GM19455 (cell line): ENCODE data around the gene PATJ.
"Not testable (repeated sequence)": the region's sequence is repeated elsewhere in the genome, so short reads cannot be mapped to it uniquely, and the experiment has no call there.

ENCODE experiments used
- ATAC-seq: cut with Tn5 transposase; IDR thresholded peaks from one replicate; pipeline ENCODE4 v1.9.1; 2021; ENCODE audit not compliant: unreplicated experiment

Gene PATJ

GRCh38 chr1:62196086-62196690 is 453.9 kb downstream of the PATJ start:
- ATAC-seq, result no peak

DNA sequence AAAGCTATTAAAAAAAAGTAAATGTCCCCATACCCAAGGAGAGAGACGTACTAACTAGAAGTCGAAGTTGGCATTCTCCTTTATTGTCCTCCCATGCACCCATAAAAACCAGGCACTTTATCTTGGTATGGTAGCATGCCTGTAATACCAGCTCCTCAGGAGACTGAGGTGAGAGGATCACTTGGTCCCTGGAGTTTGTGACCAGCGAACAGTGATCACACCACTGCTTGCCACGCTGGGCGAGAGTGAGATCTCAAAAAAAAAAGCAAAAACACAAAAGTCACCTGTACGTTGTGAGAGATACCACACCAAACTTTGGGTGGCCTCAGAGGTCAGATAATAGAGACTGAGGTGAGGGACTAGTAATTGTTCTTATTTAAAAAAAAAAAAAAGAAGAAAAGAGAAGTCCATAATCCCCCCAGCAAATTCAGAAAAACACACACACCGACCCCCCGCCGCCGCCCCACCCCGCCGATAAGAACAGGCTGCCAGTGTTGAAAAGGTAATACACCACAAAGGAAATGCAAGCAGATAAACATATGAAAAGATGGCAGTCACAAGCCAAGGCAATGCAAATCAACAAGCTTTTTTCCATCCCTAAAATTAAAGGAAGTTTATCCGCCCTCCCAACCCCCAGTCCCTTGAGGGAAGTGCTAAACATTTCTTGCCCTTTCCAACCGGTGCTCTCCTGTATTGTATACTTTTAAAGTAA is 455.9 kb downstream of the PATJ start:
- no peak for ATAC-seq

DNA sequence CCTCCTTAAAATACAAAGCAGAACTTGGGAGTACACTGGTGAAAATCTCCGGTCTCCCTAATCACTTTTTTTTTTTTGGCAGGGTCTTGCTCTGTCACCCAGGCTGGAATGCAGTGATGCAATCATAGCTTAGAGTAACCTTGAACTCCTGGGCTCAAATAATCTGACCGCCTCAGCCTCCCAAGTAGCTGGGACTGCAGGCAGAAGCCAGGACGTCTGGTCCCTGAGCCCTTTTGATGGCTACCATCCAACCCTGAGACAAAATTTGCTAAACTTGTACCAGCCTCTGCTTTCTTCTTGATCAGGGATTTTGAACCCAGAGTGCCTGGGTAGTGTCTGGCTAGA is 456.5 kb downstream of the PATJ start:
- no peak for ATAC-seq

GRCh38 chr1:62207187-62207586 is 464.9 kb downstream of the PATJ start:
- no peak for ATAC-seq

DNA sequence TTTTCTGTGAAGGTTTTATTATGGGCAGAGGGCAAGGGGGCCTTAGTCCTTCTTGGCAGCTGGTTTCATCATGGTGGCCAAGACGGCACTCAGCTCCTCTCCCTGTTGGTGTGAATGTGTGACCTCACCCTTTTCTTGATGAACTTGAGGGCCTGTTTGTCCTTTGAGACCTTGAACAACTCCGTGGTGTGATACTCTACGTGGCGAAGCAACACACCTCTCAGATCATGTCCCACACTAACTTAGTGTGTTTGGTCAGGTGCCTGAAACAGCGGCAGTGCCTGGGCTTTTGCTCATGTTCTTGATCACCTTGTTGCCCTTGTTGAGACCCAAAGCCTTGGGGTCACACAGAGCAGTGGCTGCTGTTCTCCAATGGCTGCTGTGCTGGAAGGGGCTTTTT is 465.8 kb downstream of the PATJ start:
- ATAC-seq, result no peak

DNA sequence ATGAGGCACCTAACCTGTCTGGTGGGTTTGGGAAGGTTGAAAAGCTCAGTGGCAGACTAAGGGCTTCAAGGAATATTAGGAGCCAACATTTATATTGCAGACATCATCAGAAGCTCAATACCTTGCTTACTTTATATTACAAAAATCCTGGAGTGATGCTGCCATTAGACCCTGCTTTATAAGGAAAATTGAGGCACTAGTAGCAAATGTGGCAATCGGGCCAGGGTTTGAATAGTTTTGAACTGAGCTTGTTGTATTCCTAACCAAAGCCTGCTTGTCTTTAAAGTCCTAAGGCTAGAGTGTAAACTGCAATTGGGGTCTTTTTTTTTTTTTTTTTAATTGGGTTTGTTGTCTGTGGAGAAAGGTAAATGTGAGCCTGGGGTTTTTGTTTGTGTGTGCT is 466.7 kb downstream of the PATJ start:
- no peak for ATAC-seq

- ATAC-seq, result no peak
Observed at GRCh38 chr1:62209931-62210595, 467.8 kb downstream of the PATJ start.

DNA sequence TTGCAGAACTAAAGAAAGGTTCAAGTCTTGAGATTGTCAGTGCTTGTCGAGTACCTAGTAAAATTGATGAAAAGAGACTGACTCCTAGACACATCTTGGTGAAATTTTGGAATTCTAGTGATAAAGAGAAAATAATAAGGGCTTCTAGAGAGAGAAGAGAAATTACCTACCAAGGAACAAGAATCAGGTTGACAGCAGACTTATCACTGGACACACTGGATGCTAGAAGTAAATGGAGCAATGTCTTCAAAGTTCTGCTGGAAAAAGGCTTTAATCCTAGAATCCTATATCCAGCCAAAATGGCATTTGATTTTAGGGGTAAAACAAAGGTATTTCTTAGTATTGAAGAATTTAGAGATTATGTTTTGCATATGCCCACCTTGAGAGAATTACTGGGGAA is 468.7 kb downstream of the PATJ start:
- no peak for ATAC-seq

GRCh38 chr1:62212411-62212810 is 470.1 kb downstream of the PATJ start:
- no peak for ATAC-seq

- no peak for ATAC-seq
Observed at GRCh38 chr1:62213075-62213914, 471.0 kb downstream of the PATJ start.

- no peak for ATAC-seq
Observed at GRCh38 chr1:62218604-62219003, 476.3 kb downstream of the PATJ start.

DNA sequence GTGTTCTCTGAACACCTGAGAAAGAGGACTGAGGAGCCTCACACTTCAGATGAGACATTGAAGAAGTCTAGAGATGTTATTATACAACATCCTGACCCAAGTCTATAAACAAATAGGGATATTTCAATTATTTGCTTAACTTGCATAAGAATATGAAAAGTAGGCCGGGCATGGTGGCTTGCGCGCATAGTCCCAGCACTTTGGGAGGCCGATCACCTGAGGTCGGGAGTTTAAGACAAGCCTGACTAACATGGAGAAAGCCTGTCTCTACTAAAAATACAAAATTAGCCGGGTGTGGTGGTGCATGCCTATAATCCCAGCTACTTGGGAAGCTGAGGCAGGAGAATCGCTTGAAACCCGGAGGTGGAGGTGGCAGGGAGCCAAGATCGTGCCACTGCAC is 478.2 kb downstream of the PATJ start:
- not testable (repeated sequence) for ATAC-seq

GRCh38 chr1:62221171-62221570 is 478.9 kb downstream of the PATJ start:
- no peak for ATAC-seq

DNA sequence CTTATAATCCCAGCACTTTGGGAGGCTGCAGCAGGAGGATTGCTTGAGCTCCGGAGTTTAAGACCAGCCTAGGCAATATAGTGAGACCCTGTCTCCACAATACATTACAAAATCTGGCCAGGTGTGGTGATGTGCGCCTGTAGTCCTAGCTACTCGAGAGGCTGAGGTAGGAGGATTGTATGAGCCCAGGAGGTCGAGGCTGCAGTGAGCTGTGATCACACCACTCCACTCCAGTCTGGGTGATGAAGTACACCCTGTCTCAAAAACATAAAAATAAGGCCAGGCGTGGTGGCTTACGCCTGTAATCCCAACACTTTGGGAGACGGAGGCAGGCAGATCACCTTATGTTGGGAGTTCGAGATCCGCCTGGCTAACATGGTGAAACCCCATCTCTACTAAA is 480.0 kb downstream of the PATJ start:
- ATAC-seq, result no peak

GRCh38 chr1:62224182-62224581 is 481.9 kb downstream of the PATJ start:
- ATAC-seq, result no peak

GRCh38 chr1:62227496-62227895 is 485.2 kb downstream of the PATJ start:
- no peak for ATAC-seq
